OCI-LY1 (cell line): ENCODE measurements around the gene EVC.

ENCODE experiments used
- H2AFZ ChIP-seq: fragments of 200-600 bp; sonication (generic), shearing (Covaris generic); 2 replicates; pipeline ENCODE4 v1.6.0; 2014; ENCODE audit warnings: antibody characterized with exemption, mild to moderate bottlenecking, low read length
- H3F3A ChIP-seq: fragments of 200-600 bp; sonication (generic), shearing (Covaris generic); 2 replicates; pipeline ENCODE4 v1.6.0; 2014; ENCODE audit warnings: mild to moderate bottlenecking, antibody characterized with exemption, low read length, moderate library complexity; ENCODE audit not compliant: insufficient read depth
- H3K27ac ChIP-seq: fragments of 200-600 bp; sonication (generic); 2 replicates; pipeline ENCODE4 v1.5.1; 2014; ENCODE audit warnings: low read length, mixed run types, mild to moderate bottlenecking, low read depth; ENCODE audit not compliant: poor library complexity, severe bottlenecking
- H3K27me3 ChIP-seq: fragments of 200-600 bp; sonication (generic); 2 replicates; pipeline ENCODE4 v1.6.0; 2014; ENCODE audit warnings: antibody characterized with exemption, mild to moderate bottlenecking, low read length, moderate library complexity; ENCODE audit not compliant: insufficient read depth
- H3K36me3 ChIP-seq: fragments of 200-600 bp; sonication (generic); 2 replicates; pipeline ENCODE4 v1.6.1; 2014; ENCODE audit warnings: mild to moderate bottlenecking, antibody characterized with exemption, low read length, moderate library complexity, mixed read lengths; ENCODE audit not compliant: insufficient read depth
- H3K4me1 ChIP-seq: fragments of 200-600 bp; sonication (generic); 2 replicates; pipeline ENCODE4 v1.5.1; 2014; ENCODE audit warnings: mild to moderate bottlenecking, low read length, moderate library complexity; ENCODE audit not compliant: insufficient read depth, severe bottlenecking
- H3K4me2 ChIP-seq: fragments of 200-600 bp; sonication (generic), shearing (Covaris generic); 2 replicates; pipeline ENCODE4 v1.6.1; 2014; ENCODE audit warnings: low read length
- H3K4me3 ChIP-seq: fragments of 200-600 bp; sonication (generic); 2 replicates; pipeline ENCODE4 v1.5.1; 2014; ENCODE audit warnings: low read length, low read depth, mild to moderate bottlenecking, mixed read lengths; ENCODE audit not compliant: poor library complexity, severe bottlenecking
- H3K79me2 ChIP-seq: fragments of 200-600 bp; shearing (Covaris generic); 2 replicates; pipeline ENCODE4 v1.6.1; 2016; ENCODE audit warnings: mixed run types, low read length, mixed read lengths; ENCODE audit not compliant: insufficient read depth
- H3K9ac ChIP-seq: fragments of 200-600 bp; sonication (generic), shearing (Covaris generic); 2 replicates; pipeline ENCODE4 v1.6.1; 2014; ENCODE audit warnings: mild to moderate bottlenecking, low read length, mixed read lengths
- H3K9me2 ChIP-seq: fragments of 200-600 bp; sonication (generic), shearing (Covaris generic); 2 replicates; pipeline ENCODE4 v1.6.1; 2014; ENCODE audit warnings: low read depth, mild to moderate bottlenecking, low read length, mixed read lengths
- H3K9me3 ChIP-seq: fragments of 200-600 bp; shearing (Covaris generic); 2 replicates; pipeline ENCODE4 v1.6.1; 2014; ENCODE audit warnings: low read length, mixed read lengths
- H4K20me1 ChIP-seq: fragments of 200-600 bp; sonication (generic), shearing (Covaris generic); 2 replicates; pipeline ENCODE4 v1.6.0; 2016; ENCODE audit warnings: mild to moderate bottlenecking, low read length; ENCODE audit not compliant: insufficient read depth
- CTCF ChIP-seq: fragments of 200-600 bp; sonication (generic), shearing (Covaris generic); IDR thresholded peaks from 2 replicates; pipeline ENCODE4 v1.5.1; 2017; ENCODE audit warnings: mild to moderate bottlenecking, antibody characterized with exemption, low read length, moderate library complexity, mixed read lengths
- EZH2 ChIP-seq: fragments of 200-600 bp; sonication (generic), shearing (Covaris generic); IDR thresholded peaks from 2 replicates; pipeline ENCODE4 v1.8.0; 2017; ENCODE audit warnings: borderline replicate concordance, mixed run types, mild to moderate bottlenecking, antibody characterized with exemption, low read length, moderate library complexity, mixed read lengths

EVC gene

GRCh38 chr4:5712931-5713330 is 1.9 kb downstream of the EVC start:
- TF ChIP-seq EZH2: no peak
- no peak for TF ChIP-seq CTCF
- Histone ChIP-seq H3K4me2 (peak overlapping the region; percentile 95; the same call in 1 of the 2 replicates), H3K4me3 (peak overlapping the region; percentile 74), H4K20me1 (no peaks in the 10 kb centered on the region), H3K9me3 (no peaks in the 10 kb centered on the region), H3K27me3 (no peaks in the 10 kb centered on the region), H2AFZ (no peak overlapping the region), H3F3A (no peaks in the 10 kb centered on the region), H3K4me1 (peaks cover 41% of the 10 kb centered on the region), H3K79me2 (no peaks in the 10 kb centered on the region), H3K27ac (no peak overlapping the region), H3K9ac (no peak overlapping the region), H3K36me3 (peaks cover 4% of the 10 kb centered on the region; the same call in 1 of the 2 replicates), H3K9me2 (no peaks in the 10 kb centered on the region)

GRCh38 chr4:5713861-5714260 is 2.9 kb downstream of the EVC start:
- H3K4me1 ChIP-seq: peaks cover 38% of the 10 kb centered on the region
- H3K9ac ChIP-seq: no peak overlapping the region
- H3K9me3 ChIP-seq: no peaks in the 10 kb centered on the region
- no peaks in the 10 kb centered on the region for H3F3A ChIP-seq
- H3K27ac ChIP-seq: no peak overlapping the region
- H4K20me1 ChIP-seq: no peaks in the 10 kb centered on the region
- no peaks in the 10 kb centered on the region for H3K79me2 ChIP-seq
- no peaks in the 10 kb centered on the region for H3K27me3 ChIP-seq
- no peak overlapping the region for H3K4me2 ChIP-seq
- peaks cover 4% of the 10 kb centered on the region; the same call in 1 of the 2 replicates for H3K36me3 ChIP-seq
- TF ChIP-seq CTCF (no peak), EZH2 (no peak)
- H2AFZ ChIP-seq: no peak overlapping the region
- no peaks in the 10 kb centered on the region for H3K9me2 ChIP-seq
- no peak overlapping the region for H3K4me3 ChIP-seq

- Histone ChIP-seq H3K4me3 (no peak overlapping the region), H3K4me1 (peaks cover 32% of the 10 kb centered on the region), H4K20me1 (no peaks in the 10 kb centered on the region), H3K9me2 (no peaks in the 10 kb centered on the region), H3F3A (no peaks in the 10 kb centered on the region), H3K4me2 (no peak overlapping the region), H3K9ac (no peak overlapping the region), H3K27me3 (no peaks in the 10 kb centered on the region), H3K9me3 (no peaks in the 10 kb centered on the region), H3K79me2 (no peaks in the 10 kb centered on the region), H2AFZ (no peak overlapping the region), H3K27ac (no peak overlapping the region), H3K36me3 (peaks cover 7% of the 10 kb centered on the region)
- TF ChIP-seq CTCF: no peak
- no peak for TF ChIP-seq EZH2
Observed at GRCh38 chr4:5715357-5715756, 4.4 kb downstream of the EVC start.
